Testis (tissue), 3 donors: ENCODE results near the gene CYP1A2. TPM values are rescaled to one million over a fixed set of nuclear protein-coding genes. Genes with fewer than 3 reads are reported as not detected.

Source experiments
- DNase-seq: peaks from one replicate; pipeline ENCODE4 v3.0.0-alpha.2; 2019
- H3K27ac ChIP-seq, 2 donors: fragments of 200-600 bp; sonication (generic); one replicate each; pipeline ENCODE4 v1.5.1; 2019
- H3K27me3 ChIP-seq: fragments of 200-600 bp; sonication (generic); one replicate; pipeline ENCODE4 v1.5.1; 2019
- H3K36me3 ChIP-seq: fragments of 200-600 bp; sonication (generic); one replicate; pipeline ENCODE4 v1.5.1; 2017; ENCODE audit warnings: low read depth; ENCODE audit errors: missing control alignments
- H3K4me1 ChIP-seq: fragments of 200-600 bp; sonication (generic); one replicate; pipeline ENCODE4 v1.5.1; 2019
- H3K4me3 ChIP-seq, 2 donors: fragments of 200-600 bp; sonication (generic); one replicate each; pipeline ENCODE4 v1.5.1; 2017 to 2019
- H3K9me3 ChIP-seq: fragments of 200-600 bp; sonication (generic); one replicate; pipeline ENCODE4 v1.5.1; 2017
- CTCF ChIP-seq, 3 experiments: fragments of 450-650 bp in 2 of 3; fragments of 200-600 bp in 1 of 3; sonication (generic) in 1 of 3; IDR thresholded peaks; one replicate each; pipeline ENCODE4 v1.5.1; 2016 to 2019; ENCODE audit warnings: antibody characterized with exemption in 3 of 3, mild to moderate bottlenecking in 2 of 3, moderate library complexity in 1 of 3
- POLR2A ChIP-seq: fragments of 450-650 bp; IDR thresholded peaks from one replicate; pipeline ENCODE4 v1.6.1; 2017; ENCODE audit warnings: antibody characterized with exemption, mild to moderate bottlenecking, moderate library complexity
- WGBS, 2 donors: methylation state at CpG; one replicate each; pipeline ENCODE4 v1.1.5; 2018; 5-methylcytosine and 5-hydroxymethylcytosine counted together
- intact Hi-C: fragments of 100-400 bp; cut with DNase I; formaldehyde crosslinking; loops from one replicate; pipeline ENCODE4 v1.15.1; 2023; ENCODE audit warnings: low total_unique reads
- polyA plus RNA-seq: library from polyadenylated mRNA; stranded (reverse); fragments of 350-450 nt; fragmentation: Illumina TruSeq; extraction: RNeasy Lipid Tissue Mini Kit (QIAGEN cat#74804); gene quantifications from one replicate; pipeline ENCODE4 v1.2.3, GENCODE V29; 2014; ENCODE audit warnings: low read depth, low replicate concordance; ENCODE audit not compliant: insufficient read depth
- total RNA-seq, 2 donors: library from RNA; depleted of rRNA; stranded (reverse); fragments of >200 nt; gene quantifications; one replicate each; pipeline ENCODE4 v1.2.3, GENCODE V29; 2016

CYP1A2 gene
- total and polyA plus RNA-seq, 3 donors from 2014 or later: 0.12 to 0.31 TPM; not detected in 1

- H3K9me3 ChIP-seq: no peaks in the 10 kb centered on the region
- H3K27ac ChIP-seq: peak overlapping the region in 1 of 2 donors; percentile 36
- no peak for TF ChIP-seq POLR2A
- TF ChIP-seq CTCF (IDR thresholded peaks at IDR 0.05): peak in 1 of 3 experiments; percentile 10
- intact Hi-C loops: no loop called here
- no peaks in the 10 kb centered on the region for H3K36me3 ChIP-seq
- H3K27me3 ChIP-seq: no peaks in the 10 kb centered on the region
- WGBS, 2 donors: 64 to 75% methylated on average over 10 to 13 of the region's 13 CpGs
- peak; percentile 73 for DNase-seq
- H3K4me3 ChIP-seq: no peak overlapping the region
- peaks cover 44% of the 10 kb centered on the region for H3K4me1 ChIP-seq
Measured at GRCh38 chr15:74787251-74788041, 38.8 kb downstream of the CYP1A2 start.

- Histone ChIP-seq H3K27ac (peak overlapping the region in 1 of 2 donors; percentile 36), H3K27me3 (no peaks in the 10 kb centered on the region), H3K4me1 (peaks cover 37% of the 10 kb centered on the region), H3K4me3 (no peak overlapping the region), H3K36me3 (no peaks in the 10 kb centered on the region), H3K9me3 (no peaks in the 10 kb centered on the region)
- WGBS, 2 donors: 65 to 68% methylated on average over 5 to 7 of the region's 7 CpGs
- TF ChIP-seq POLR2A: no peak
- no peak for TF ChIP-seq CTCF (IDR thresholded peaks at IDR 0.05)
- intact Hi-C loops: no loop called here
- DNase-seq: no peak
Measured at GRCh38 chr15:74788042-74788682, 39.5 kb downstream of the CYP1A2 start.

- WGBS, 2 donors: 71 to 77% methylated on average over 9 of the region's 9 CpGs
- Histone ChIP-seq H3K4me1 (peaks cover 32% of the 10 kb centered on the region), H3K9me3 (no peaks in the 10 kb centered on the region), H3K4me3 (no peak overlapping the region), H3K36me3 (no peaks in the 10 kb centered on the region), H3K27me3 (no peaks in the 10 kb centered on the region), H3K27ac (no peak overlapping the region)
- intact Hi-C loops: no loop called here
- TF ChIP-seq POLR2A (no peak), CTCF (IDR thresholded peaks at IDR 0.05) (no peak)
- no peak for DNase-seq
Measured at GRCh38 chr15:74788683-74789151, 40.1 kb downstream of the CYP1A2 start.

GRCh38 chr15:74789171-74789631, 40.6 kb downstream of the CYP1A2 start:
- 80 to 87% methylated on average over 9 to 14 of the region's 14 CpGs for WGBS, 2 donors
- H3K9me3 ChIP-seq: no peaks in the 10 kb centered on the region
- peak overlapping the region in 1 of 2 donors; percentile 32 for H3K27ac ChIP-seq
- intact Hi-C loops: no loop called here
- no peak for DNase-seq
- H3K4me1 ChIP-seq: peaks cover 30% of the 10 kb centered on the region
- TF ChIP-seq CTCF (IDR thresholded peaks at IDR 0.05) (no peak), POLR2A (no peak)
- H3K4me3 ChIP-seq: no peak overlapping the region
- no peaks in the 10 kb centered on the region for H3K27me3 ChIP-seq
- no peaks in the 10 kb centered on the region for H3K36me3 ChIP-seq
